Measurements from ENCODE around the gene MACROH2A2.
"Not testable (repeated sequence)": the region's sequence is repeated elsewhere in the genome, so short reads cannot be mapped to it uniquely, and the experiment has no call there.

MACROH2A2 gene

GRCh38 chr10:70101068-70101562 is 48.5 kb downstream of the MACROH2A2 start:
- not testable (repeated sequence) for DNase-seq (ENCODE audit: low read depth in 2 of 2)

GRCh38 chr10:70101668-70102067 is 49.0 kb downstream of the MACROH2A2 start:
- DNase-seq (ENCODE audit: low read depth in 2 of 2) = no peak

- DNase-seq (ENCODE audit: low read depth in 2 of 2) = no peak
Measured at GRCh38 chr10:70106958-70107791, 54.5 kb downstream of the MACROH2A2 start.

- DNase-seq (ENCODE audit: low read depth in 2 of 2) = no peak
Measured at GRCh38 chr10:70109064-70109729, 56.6 kb downstream of the MACROH2A2 start.

- DNase-seq (ENCODE audit: low read depth in 2 of 2) = no peak
Measured at GRCh38 chr10:70111496-70111895, 58.9 kb downstream of the MACROH2A2 start.

- DNase-seq (ENCODE audit: low read depth in 2 of 2) = no peak
Measured at GRCh38 chr10:70112071-70112470, 59.4 kb downstream of the MACROH2A2 start.

- DNase-seq (ENCODE audit: low read depth in 2 of 2) = no peak
Measured at GRCh38 chr10:70114902-70115301, 62.3 kb downstream of the MACROH2A2 start.

GRCh38 chr10:70115948-70116682 is 63.5 kb downstream of the MACROH2A2 start:
- DNase-seq (ENCODE audit: low read depth in 2 of 2) = no peak

GRCh38 chr10:70117646-70118045 is 65.0 kb downstream of the MACROH2A2 start:
- no peak for DNase-seq (ENCODE audit: low read depth in 2 of 2)

GRCh38 chr10:70118196-70118595 is 65.5 kb downstream of the MACROH2A2 start:
- DNase-seq (ENCODE audit: low read depth in 2 of 2) = no peak

- DNase-seq (ENCODE audit: low read depth in 2 of 2) = no peak
Measured at GRCh38 chr10:70119197-70119596, 66.6 kb downstream of the MACROH2A2 start.

- no peak for DNase-seq (ENCODE audit: low read depth in 2 of 2)
Measured at GRCh38 chr10:70119623-70120022, 67.0 kb downstream of the MACROH2A2 start.

GRCh38 chr10:70120417-70120816 is 67.8 kb downstream of the MACROH2A2 start:
- no peak for DNase-seq (ENCODE audit: low read depth in 2 of 2)

GRCh38 chr10:70121281-70121949 is 68.8 kb downstream of the MACROH2A2 start:
- no peak for DNase-seq (ENCODE audit: low read depth in 2 of 2)

GRCh38 chr10:70122742-70123141 is 70.1 kb downstream of the MACROH2A2 start:
- no peak for DNase-seq (ENCODE audit: low read depth in 2 of 2)

- not testable (repeated sequence) for DNase-seq (ENCODE audit: low read depth in 2 of 2)
Measured at GRCh38 chr10:70123166-70123565, 70.5 kb downstream of the MACROH2A2 start.

- no peak for DNase-seq (ENCODE audit: low read depth in 2 of 2)
Measured at GRCh38 chr10:70123817-70124216, 71.2 kb downstream of the MACROH2A2 start.

- no peak for DNase-seq (ENCODE audit: low read depth in 2 of 2)
Measured at GRCh38 chr10:70124415-70124814, 71.8 kb downstream of the MACROH2A2 start.

- no peak for DNase-seq (ENCODE audit: low read depth in 2 of 2)
Measured at GRCh38 chr10:70124918-70125317, 72.3 kb downstream of the MACROH2A2 start.

- DNase-seq (ENCODE audit: low read depth in 2 of 2) = no peak
Measured at GRCh38 chr10:70125918-70126552, 73.4 kb downstream of the MACROH2A2 start.

- DNase-seq (ENCODE audit: low read depth in 2 of 2) = no peak
Measured at GRCh38 chr10:70126700-70127395, 74.2 kb downstream of the MACROH2A2 start.

All from fibroblast of skin of left quadriceps (primary cell).